CD4-positive, alpha-beta T cell treated with Interleukin-2 at 100 ng/mL for 4 hours (primary cell): ENCODE measurements around the gene CEMP1.

Experiments used
- DNase-seq: peaks from one replicate; pipeline ENCODE4 v3.0.0-alpha.2; 2020; ENCODE audit warnings: low spot score

Gene CEMP1

GRCh38 chr16:2518823-2519710 is 12.1 kb downstream of the CEMP1 start:
- DNase-seq: no peak

- no peak for DNase-seq
These were observed 13.1 kb downstream of the CEMP1 start for GRCh38 chr16:2517954-2518605.

GRCh38 chr16:2516391-2517240 is 14.6 kb downstream of the CEMP1 start:
- DNase-seq: no peak

GRCh38 chr16:2515180-2515851 is 15.9 kb downstream of the CEMP1 start:
- DNase-seq: no peak

GRCh38 chr16:2514333-2515179 is 16.7 kb downstream of the CEMP1 start:
- peak; percentile 16 for DNase-seq

- peak; percentile 93 for DNase-seq
These were observed 17.5 kb downstream of the CEMP1 start, which contains the start of gene ATP6V0C for GRCh38 chr16:2513405-2514332. ATP6V0C (plus strand) TSS chr16:2513952; CDS start chr16:2514104, 152 bp downstream.

- peak; percentile 36 for DNase-seq
These were observed 18.3 kb downstream of the CEMP1 start for GRCh38 chr16:2512735-2513404.

- no peak for DNase-seq
These were observed 19.0 kb downstream of the CEMP1 start for GRCh38 chr16:2511996-2512734.

GRCh38 chr16:2511128-2511800 is 19.9 kb downstream of the CEMP1 start:
- DNase-seq: no peak

- no peak for DNase-seq
These were observed 22.3 kb downstream of the CEMP1 start for GRCh38 chr16:2508722-2509400.

- no peak for DNase-seq
These were observed 23.5 kb downstream of the CEMP1 start for GRCh38 chr16:2507665-2508064.

- DNase-seq: no peak
These were observed 24.1 kb downstream of the CEMP1 start for GRCh38 chr16:2507052-2507659.

GRCh38 chr16:2505695-2506094 is 25.5 kb downstream of the CEMP1 start:
- no peak for DNase-seq

- no peak for DNase-seq
These were observed 29.0 kb downstream of the CEMP1 start for GRCh38 chr16:2501946-2502895.

- DNase-seq: peak; percentile 79
These were observed 30.1 kb downstream of the CEMP1 start for GRCh38 chr16:2500918-2501750.
